Measurements from ENCODE around the gene NRIP2.

- TF ChIP-seq EZH2 (IDR thresholded peaks at IDR 0.05; ENCODE audit: low read depth, unreplicated experiment) (no peak), REST (IDR thresholded peaks at IDR 0.05; ENCODE audit: unreplicated experiment) (no peak), STAT1 (IDR thresholded peaks at IDR 0.05; ENCODE audit: unreplicated experiment) (no peak), POLR2AphosphoS5 (IDR thresholded peaks at IDR 0.05; ENCODE audit: low read depth) (no peak), CTCF (conservative IDR thresholded peaks at IDR 0.05; ENCODE audit: low read depth in 2 of 2) (no peak), EZH2phosphoT487 (IDR thresholded peaks at IDR 0.05; ENCODE audit: unreplicated experiment) (no peak)
Measured at GRCh38 chr12:2826721-2827515, 7.9 kb downstream of the NRIP2 start.

Data from GM23338 (cell line).